HepG2 (cell line): Measurements from ENCODE around the gene KIF5B. TPM values are rescaled to one million over a fixed set of nuclear protein-coding genes. Genes with fewer than 3 reads are reported as not detected.

Experiments
- AGO2 ChIP-seq: fragments of 200-400 bp; formaldehyde crosslinking; optimal IDR thresholded peaks from 2 replicates; pipeline ENCODE3; 2017; ENCODE audit warnings: mild to moderate bottlenecking, low read depth, low read length, moderate library complexity
- AHR ChIP-seq: IDR thresholded peaks from 2 replicates; pipeline ENCODE4 v1.6.1; 2018; ENCODE audit warnings: missing genetic modification reagents, missing compliant biosample characterization
- BRCA1 ChIP-seq: sonication (generic); formaldehyde crosslinking; IDR thresholded peaks from 2 replicates; pipeline ENCODE4 v1.4.0; 2020; ENCODE audit warnings: missing genetic modification reagents
- CBX2 ChIP-seq, 2 experiments: fragments of 200-600 bp in 1 of 2; sonication (generic); formaldehyde crosslinking in 1 of 2; IDR thresholded peaks; 2 replicates each; pipeline versions ENCODE4 v1.7.0 to v1.8.1; 2018 to 2022; ENCODE audit warnings: low read depth in 2 of 2, low read length in 1 of 2, mild to moderate bottlenecking in 1 of 2, missing genetic modification reagents in 1 of 2
- DMAP1 ChIP-seq: IDR thresholded peaks from 2 replicates; pipeline ENCODE4 v1.6.1; 2016
- E2F2 ChIP-seq: sonication (generic); formaldehyde crosslinking; IDR thresholded peaks from 2 replicates; pipeline ENCODE4 v1.4.0; 2020; ENCODE audit warnings: missing genetic modification reagents, borderline replicate concordance
- GTF3A ChIP-seq: sonication (generic); formaldehyde crosslinking; conservative IDR thresholded peaks from 2 replicates; pipeline ENCODE4 v1.4.0; 2020; ENCODE audit warnings: mild to moderate bottlenecking, missing genetic modification reagents
- GZF1 ChIP-seq: sonication (generic); formaldehyde crosslinking; IDR thresholded peaks from 2 replicates; pipeline ENCODE4 v1.5.1; 2020; ENCODE audit warnings: mild to moderate bottlenecking, missing genetic modification reagents
- IKZF4 ChIP-seq: sonication (generic); formaldehyde crosslinking; IDR thresholded peaks from 2 replicates; pipeline ENCODE4 v1.5.1; 2020; ENCODE audit warnings: borderline replicate concordance, mild to moderate bottlenecking, low read depth, missing genetic modification reagents; ENCODE audit errors: not compliant biosample characterization
- KDM3A ChIP-seq: IDR thresholded peaks from 2 replicates; pipeline ENCODE4 v1.6.1; 2018; ENCODE audit warnings: low read depth, missing compliant biosample characterization
- MAZ ChIP-seq, 2 experiments: sonication (generic) in 1 of 2; formaldehyde crosslinking in 1 of 2; IDR thresholded peaks; 2 replicates each; pipeline versions ENCODE4 v1.5.0 to v1.6.1; 2012 to 2020; ENCODE audit warnings: low read depth in 2 of 2, mild to moderate bottlenecking in 2 of 2, borderline replicate concordance in 1 of 2, improper control_type of control experiment in 1 of 2, low read length in 1 of 2, missing genetic modification reagents in 1 of 2, moderate library complexity in 1 of 2
- MED1 ChIP-seq: sonication (generic); formaldehyde crosslinking; IDR thresholded peaks from 2 replicates; pipeline ENCODE4 v1.4.0; 2020; ENCODE audit warnings: missing genetic modification reagents
- MXD3 ChIP-seq: IDR thresholded peaks from 2 replicates; pipeline ENCODE4 v1.6.1; 2016; ENCODE audit warnings: mild to moderate bottlenecking, missing biosample characterization, missing genetic modification reagents
- PCBP2 ChIP-seq: fragments of 200-400 bp; formaldehyde crosslinking; optimal IDR thresholded peaks from 2 replicates; pipeline ENCODE3; 2018; ENCODE audit warnings: low read length, low read depth; ENCODE audit not compliant: poor library complexity, severe bottlenecking
- PHF5A ChIP-seq: IDR thresholded peaks from one replicate; pipeline ENCODE4 v1.6.1; 2018; ENCODE audit warnings: low read depth, missing genetic modification reagents; ENCODE audit not compliant: unreplicated experiment
- RARA ChIP-seq: IDR thresholded peaks from 2 replicates; pipeline ENCODE4 v1.6.1; 2016; ENCODE audit warnings: missing genetic modification reagents, missing compliant biosample characterization
- REL ChIP-seq: sonication (generic); formaldehyde crosslinking; conservative IDR thresholded peaks from 2 replicates; pipeline ENCODE4 v1.8.0; 2022; ENCODE audit warnings: mild to moderate bottlenecking, missing genetic modification reagents, moderate library complexity
- XRCC5 ChIP-seq: fragments of 200-400 bp; formaldehyde crosslinking; optimal IDR thresholded peaks from 2 replicates; pipeline ENCODE3; 2017; ENCODE audit warnings: mild to moderate bottlenecking, low read length
- ZFAT ChIP-seq: sonication (generic); formaldehyde crosslinking; conservative IDR thresholded peaks from 2 replicates; pipeline ENCODE4 v1.8.1; 2023; ENCODE audit warnings: missing genetic modification reagents, inconsistent platforms
- ZFP36L2 ChIP-seq: sonication (generic); formaldehyde crosslinking; IDR thresholded peaks from 2 replicates; pipeline ENCODE4 v1.4.0; 2020; ENCODE audit warnings: missing genetic modification reagents
- ZKSCAN1 ChIP-seq: fragments of 150-350 bp; IDR thresholded peaks from 2 replicates; pipeline ENCODE4 v1.6.1; 2014; ENCODE audit warnings: low read length
- ZNF260 ChIP-seq: sonication (generic); formaldehyde crosslinking; IDR thresholded peaks from 2 replicates; pipeline ENCODE4 v1.4.0; 2020; ENCODE audit warnings: missing genetic modification reagents, low read depth, mild to moderate bottlenecking, borderline replicate concordance
- ZNF337 ChIP-seq: sonication (generic); formaldehyde crosslinking; IDR thresholded peaks from 2 replicates; pipeline ENCODE4 v1.5.1; 2020; ENCODE audit warnings: missing genetic modification reagents, low read depth, mild to moderate bottlenecking, borderline replicate concordance
- ZNF550 ChIP-seq: sonication (generic); formaldehyde crosslinking; IDR thresholded peaks from 2 replicates; pipeline ENCODE4 v1.4.0; 2020; ENCODE audit warnings: mild to moderate bottlenecking, missing genetic modification reagents, borderline replicate concordance
- ZNF574 ChIP-seq: sonication (generic); formaldehyde crosslinking; IDR thresholded peaks from 2 replicates; pipeline ENCODE4 v1.4.0; 2020; ENCODE audit warnings: missing genetic modification reagents
- ZNF615 ChIP-seq: sonication (generic); formaldehyde crosslinking; IDR thresholded peaks from 2 replicates; pipeline ENCODE4 v1.5.0; 2020; ENCODE audit warnings: mild to moderate bottlenecking, missing genetic modification reagents, borderline replicate concordance
- ZNF660 ChIP-seq: sonication (generic); formaldehyde crosslinking; IDR thresholded peaks from 2 replicates; pipeline ENCODE4 v1.5.1; 2020; ENCODE audit warnings: mild to moderate bottlenecking, low read depth, missing genetic modification reagents, borderline replicate concordance
- ZSCAN21 ChIP-seq: sonication (generic); formaldehyde crosslinking; IDR thresholded peaks from 2 replicates; pipeline ENCODE4 v1.8.0; 2022; ENCODE audit warnings: mild to moderate bottlenecking, missing genetic modification reagents, moderate library complexity, borderline replicate concordance
- ZSCAN9 ChIP-seq: IDR thresholded peaks from 2 replicates; pipeline ENCODE4 v1.6.1; 2016; ENCODE audit warnings: borderline replicate concordance
- polyA plus RNA-seq, 8 experiments: library from polyadenylated mRNA; depleted of rRNA in 3 of 8; stranded (reverse) in 7 of 8; unstranded in 1 of 8; fragments of >200 nt; fragmentation: Illumina TruSeq in 4 of 8; extraction: Trizol in 4 of 8; gene quantifications; 2 replicates each; pipeline versions ENCODE4 v1.2.1 to v1.2.3, GENCODE V29; 2011 to 2016; ENCODE audit warnings: low read depth in 4 of 8, missing spikeins in 1 of 8, mixed read lengths in 1 of 8; ENCODE audit not compliant: insufficient read depth in 1 of 8
- total RNA-seq, 5 experiments: library from RNA; depleted of rRNA; stranded (reverse); fragments of >200 nt; fragmentation: Illumina TruSeq; extraction: Trizol; gene quantifications; 2 replicates each; pipeline ENCODE4 v1.2.3, GENCODE V29; 2016; ENCODE audit warnings: low read depth in 1 of 5

KIF5B gene
- total and polyA plus RNA-seq, 2 of the 13 experiments (the other 11 are each of a cell fraction or from before 2014, with no cell fraction given): 34.3 to 133 TPM

- TF ChIP-seq MED1 (CRISPR knock-in tag) (peak; percentile 73), IKZF4 (no peak), CBX2 (IDR thresholded peaks at IDR 0.05; ENCODE audit: low read depth, low read length) (no peak), CBX2 (CRISPR knock-in tag; IDR thresholded peaks at IDR 0.05; ENCODE audit: low read depth) (no peak), ZNF574 (CRISPR knock-in tag) (peak; percentile 48; the same call in 1 of the 2 replicates), DMAP1 (CRISPR knock-in tag) (no peak), AHR (CRISPR knock-in tag) (no peak), PCBP2 (no peak), MAZ (IDR thresholded peaks at IDR 0.05; ENCODE audit: borderline replicate concordance, low read depth, low read length) (no peak), MAZ (CRISPR knock-in tag; IDR thresholded peaks at IDR 0.05; ENCODE audit: low read depth) (no peak), KDM3A (CRISPR knock-in tag) (no peak), PHF5A (no peak), MXD3 (CRISPR knock-in tag) (no peak), ZFAT (CRISPR knock-in tag) (no peak), ZSCAN21 (CRISPR knock-in tag) (no peak), GZF1 (CRISPR knock-in tag) (no peak), ZNF550 (CRISPR knock-in tag) (no peak), ZFP36L2 (CRISPR knock-in tag) (no peak), ZKSCAN1 (no peak), REL (CRISPR knock-in tag) (no peak), ZNF615 (CRISPR knock-in tag) (no peak), GTF3A (CRISPR knock-in tag) (no peak), AGO2 (no peak), ZSCAN9 (CRISPR knock-in tag) (no peak), RARA (CRISPR knock-in tag) (peak; percentile 39; the same call in 1 of the 2 replicates), ZNF660 (CRISPR knock-in tag) (no peak), BRCA1 (CRISPR knock-in tag) (no peak), ZNF337 (CRISPR knock-in tag) (no peak), E2F2 (CRISPR knock-in tag) (no peak), XRCC5 (no peak), ZNF260 (no peak)
Observed at GRCh38 chr10:32059472-32059871, 3.2 kb upstream of the KIF5B start (continued).
